HG03196 (cell line): ENCODE results near the gene TMEM203.

Experiments
- ATAC-seq: cut with Tn5 transposase; IDR thresholded peaks from one replicate; pipeline ENCODE4 v1.9.1; 2021; ENCODE audit not compliant: unreplicated experiment

Gene TMEM203

DNA sequence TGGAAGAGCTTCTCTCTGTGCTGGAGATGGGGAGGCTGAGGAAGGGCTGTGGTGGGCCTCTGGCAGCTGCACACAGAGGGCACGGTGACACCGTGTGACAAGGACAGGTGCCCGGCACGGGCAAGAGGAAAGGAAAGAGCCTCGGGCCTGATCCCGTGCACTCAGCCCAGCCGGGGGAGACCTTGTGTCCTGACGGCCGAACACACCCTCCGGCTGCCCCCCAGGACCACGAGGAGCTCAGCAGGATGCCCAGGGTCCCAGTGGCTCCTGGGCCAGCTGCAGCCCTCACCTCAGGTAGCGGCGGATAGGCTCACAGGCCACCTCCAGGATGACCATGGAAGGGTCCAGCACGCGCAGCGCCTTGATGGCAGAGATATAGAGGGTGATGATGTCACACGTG is 22.6 kb downstream of the TMEM203 start:
- no peak for ATAC-seq

GRCh38 chr9:137181680-137182079 is 23.8 kb downstream of the TMEM203 start:
- no peak for ATAC-seq

GRCh38 chr9:137180491-137180890 is 25.0 kb downstream of the TMEM203 start:
- ATAC-seq, result no peak

GRCh38 chr9:137179761-137180160 is 25.7 kb downstream of the TMEM203 start:
- ATAC-seq, result no peak

DNA sequence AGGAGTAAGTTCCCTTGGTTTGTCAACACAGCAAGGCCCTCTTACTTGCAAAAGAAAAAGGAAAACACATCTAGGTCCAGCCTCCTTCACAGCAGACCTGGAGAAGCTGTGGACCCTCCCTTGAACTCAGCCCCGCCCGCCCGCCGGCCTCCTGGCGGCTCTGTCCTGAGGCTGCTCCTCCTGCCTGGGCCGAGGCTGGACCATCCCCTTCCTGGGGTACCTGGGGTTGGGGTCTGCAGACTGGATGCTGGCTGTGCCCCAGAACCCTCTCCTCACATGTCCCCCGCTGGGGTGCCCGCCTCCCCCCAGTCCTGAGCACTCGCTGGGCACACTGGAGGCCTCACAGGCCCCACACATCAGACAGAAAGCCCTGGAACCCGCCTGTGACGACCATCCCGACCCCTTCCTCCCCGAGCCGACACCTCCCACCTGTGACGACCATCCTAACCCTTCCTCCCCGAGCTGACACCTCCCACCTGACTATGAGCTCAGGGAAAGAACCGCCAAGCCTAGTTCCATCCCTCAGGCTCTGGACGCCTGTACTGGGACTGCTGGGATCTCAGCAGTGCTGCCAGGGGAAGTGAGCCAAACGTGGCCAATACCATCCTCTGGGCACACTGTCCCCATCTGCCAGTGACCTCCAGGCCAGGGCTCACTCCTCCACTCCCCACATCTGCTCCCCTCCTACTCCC is 26.4 kb downstream of the TMEM203 start:
- ATAC-seq, result no peak

DNA sequence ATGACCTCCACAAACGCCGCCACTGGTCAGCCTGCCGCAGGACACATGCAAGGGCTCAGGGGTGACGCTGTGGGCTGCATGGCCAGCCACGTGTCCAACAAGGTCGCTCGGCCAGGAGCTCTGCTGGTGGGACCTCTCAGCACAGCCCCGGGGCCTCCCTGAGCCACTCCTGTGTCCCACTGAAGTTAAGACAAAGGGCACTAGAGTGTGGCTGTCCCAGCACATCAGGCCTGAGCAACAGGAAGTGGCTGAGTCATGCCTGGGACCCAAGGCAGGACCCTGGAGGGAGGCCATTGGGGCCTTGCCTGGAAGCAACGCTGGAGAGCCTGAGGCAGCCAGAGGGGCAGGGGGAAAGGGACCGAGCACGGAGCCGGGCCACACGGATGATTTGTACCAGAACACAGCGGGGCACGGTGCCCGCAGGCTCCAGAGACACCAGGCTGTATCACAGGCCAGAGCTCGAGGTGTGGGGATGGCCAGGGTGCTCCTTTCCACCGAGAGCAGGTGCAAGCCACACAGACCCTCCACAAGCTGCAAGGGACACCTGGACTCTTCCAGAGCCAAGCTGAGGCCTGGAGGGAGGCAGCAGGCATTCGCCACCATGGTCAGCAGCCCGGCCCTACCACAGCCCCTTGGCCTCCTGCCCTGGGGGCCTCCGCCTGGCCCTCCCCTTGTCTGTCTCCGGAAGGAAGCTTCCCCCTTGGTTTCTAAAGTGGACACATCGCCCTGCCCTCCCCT is 27.1 kb downstream of the TMEM203 start:
- no peak for ATAC-seq

- ATAC-seq, result no peak
Measured at GRCh38 chr9:137176302-137177182, 28.9 kb downstream of the TMEM203 start.

DNA sequence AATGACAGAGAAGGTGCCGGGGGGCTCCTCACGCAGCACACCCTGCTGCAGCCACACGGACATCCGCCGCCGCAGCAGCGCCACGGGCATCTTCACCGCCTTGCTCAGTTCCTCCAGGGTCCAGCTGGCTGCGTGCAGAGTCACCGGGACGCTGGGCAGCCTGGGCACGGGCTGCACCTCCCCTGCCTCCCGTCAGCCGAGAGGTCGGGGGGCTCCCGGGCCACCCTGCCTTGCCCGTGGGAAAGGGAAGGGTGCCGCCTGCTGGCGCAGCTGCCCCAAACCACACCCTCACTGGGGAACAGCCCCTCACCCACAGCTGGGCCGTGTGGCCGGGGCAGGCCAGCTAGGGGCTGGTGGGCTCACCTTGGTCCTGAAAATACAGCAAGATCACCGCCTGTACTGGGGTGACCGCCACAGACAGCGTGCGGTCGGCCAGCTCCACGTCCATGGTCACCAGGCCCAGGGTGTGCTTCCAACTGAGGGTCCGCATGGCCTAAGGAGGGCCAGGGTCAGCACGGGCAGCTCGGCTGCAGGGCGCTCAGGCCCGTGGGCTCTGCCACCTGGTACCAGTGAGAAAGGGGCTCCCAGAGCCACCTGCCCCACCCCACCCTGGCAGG is 30.0 kb downstream of the TMEM203 start:
- ATAC-seq, result no peak

DNA sequence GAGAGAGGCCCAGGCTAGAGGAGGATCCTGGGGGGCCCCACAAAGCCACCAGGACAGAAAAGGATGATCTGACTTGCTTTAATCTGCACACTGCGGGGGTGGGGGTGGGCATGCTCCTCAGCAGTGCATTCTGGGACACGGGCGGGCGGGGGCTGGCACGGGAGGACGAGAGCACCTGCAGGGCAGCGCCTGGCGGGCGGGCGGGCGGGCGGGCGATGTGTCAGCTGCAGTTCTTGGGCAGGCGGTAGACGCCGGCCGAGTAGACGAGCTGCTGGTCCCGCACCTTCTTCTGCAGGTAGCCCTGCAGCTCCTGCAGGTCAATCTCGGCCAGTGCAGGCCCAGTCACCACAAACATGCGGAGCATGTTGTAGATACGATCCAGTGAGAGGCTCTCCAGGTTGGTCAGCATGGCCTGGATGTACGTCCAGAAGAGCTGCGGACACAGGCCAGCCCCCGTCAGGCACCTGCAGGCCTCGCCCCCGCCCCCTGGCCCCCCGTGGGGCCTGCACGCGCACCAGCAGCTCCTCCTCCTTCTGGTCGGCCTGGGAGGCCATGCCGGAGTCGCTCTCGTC is 30.6 kb downstream of the TMEM203 start:
- no peak for ATAC-seq

DNA sequence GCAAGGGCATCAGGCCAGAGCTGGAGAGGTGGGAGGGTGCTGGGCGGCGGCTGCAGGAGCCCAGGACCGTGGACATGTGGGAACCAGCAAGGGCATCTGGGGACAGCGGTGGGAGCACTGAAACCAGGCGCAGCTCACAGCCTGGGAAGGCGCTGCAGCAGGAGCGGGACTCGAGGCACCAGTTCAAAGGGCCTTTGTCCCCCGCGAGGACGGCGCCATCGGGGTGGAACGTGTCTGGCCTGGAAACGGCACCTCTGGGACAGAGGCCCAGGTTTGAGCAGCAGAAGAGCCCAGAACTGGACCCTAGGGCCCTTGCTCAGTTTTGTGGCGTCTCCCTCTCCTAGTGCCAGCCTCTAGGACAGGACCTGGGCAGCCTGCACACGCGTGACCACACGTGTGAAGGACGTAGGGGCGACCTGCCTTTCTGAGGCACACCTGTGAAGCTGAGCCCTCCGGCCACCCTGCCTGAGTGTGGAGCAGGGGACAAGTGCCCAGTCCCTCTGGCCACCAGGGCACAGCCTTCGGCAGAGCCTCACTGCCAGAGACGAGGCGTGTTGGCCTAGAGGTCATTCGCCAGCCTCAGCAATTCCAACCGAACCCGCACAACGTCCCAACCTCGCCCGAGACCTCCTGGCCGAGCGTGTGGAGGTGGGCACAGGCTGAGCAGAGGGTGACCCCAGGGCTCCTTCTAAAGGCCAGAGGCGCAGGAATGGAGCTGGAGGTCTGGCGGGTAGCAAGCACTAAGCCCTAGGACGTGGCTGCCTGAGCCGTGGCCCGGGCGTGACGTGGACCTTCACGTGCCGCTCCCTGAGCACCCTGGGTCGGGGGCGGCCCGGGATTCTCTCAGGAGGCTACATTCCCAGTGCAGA is 31.4 kb downstream of the TMEM203 start:
- ATAC-seq, result no peak

DNA sequence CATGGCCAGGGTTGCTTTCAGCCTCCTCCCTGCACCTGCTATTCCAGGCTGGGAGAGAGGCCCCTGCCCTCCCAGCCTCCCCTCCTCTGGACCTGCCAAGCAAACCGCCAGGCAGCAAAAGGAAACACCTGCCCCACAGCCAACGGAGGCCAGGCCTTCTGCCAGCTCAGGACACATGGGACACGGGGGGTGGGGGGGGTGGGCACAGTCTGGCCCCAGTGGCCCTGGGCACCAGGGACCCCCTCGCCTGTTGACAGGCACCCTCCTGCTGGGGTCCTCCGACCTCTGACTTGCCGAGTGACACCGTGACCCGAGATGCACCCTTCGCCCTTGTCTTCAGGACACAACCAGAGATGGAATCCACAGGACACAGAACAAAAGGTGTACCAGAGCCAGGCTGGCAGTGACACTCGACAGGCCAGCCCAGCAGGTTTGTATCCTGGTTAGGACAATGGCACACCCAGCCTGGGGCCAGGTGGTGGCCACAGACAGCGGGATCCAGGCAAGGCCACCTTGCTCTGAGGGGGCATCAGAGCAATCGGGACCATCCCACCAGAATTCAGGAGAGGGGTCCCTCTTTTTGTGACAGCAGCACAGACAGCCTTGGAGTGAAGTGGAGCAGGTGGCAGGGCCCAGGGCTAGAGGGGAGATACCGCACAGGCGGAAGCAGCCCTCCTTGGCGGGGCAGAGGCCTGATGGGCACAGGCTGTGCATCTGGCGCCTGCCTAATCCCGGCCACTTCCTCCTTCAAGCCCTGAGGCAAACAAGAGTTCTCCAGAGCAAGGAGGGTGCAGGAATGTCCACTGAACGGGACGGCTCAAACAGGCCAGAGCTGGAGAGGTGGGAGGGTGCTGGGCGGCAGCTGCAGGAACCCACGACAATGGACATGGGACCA is 32.3 kb downstream of the TMEM203 start:
- ATAC-seq, result no peak

DNA sequence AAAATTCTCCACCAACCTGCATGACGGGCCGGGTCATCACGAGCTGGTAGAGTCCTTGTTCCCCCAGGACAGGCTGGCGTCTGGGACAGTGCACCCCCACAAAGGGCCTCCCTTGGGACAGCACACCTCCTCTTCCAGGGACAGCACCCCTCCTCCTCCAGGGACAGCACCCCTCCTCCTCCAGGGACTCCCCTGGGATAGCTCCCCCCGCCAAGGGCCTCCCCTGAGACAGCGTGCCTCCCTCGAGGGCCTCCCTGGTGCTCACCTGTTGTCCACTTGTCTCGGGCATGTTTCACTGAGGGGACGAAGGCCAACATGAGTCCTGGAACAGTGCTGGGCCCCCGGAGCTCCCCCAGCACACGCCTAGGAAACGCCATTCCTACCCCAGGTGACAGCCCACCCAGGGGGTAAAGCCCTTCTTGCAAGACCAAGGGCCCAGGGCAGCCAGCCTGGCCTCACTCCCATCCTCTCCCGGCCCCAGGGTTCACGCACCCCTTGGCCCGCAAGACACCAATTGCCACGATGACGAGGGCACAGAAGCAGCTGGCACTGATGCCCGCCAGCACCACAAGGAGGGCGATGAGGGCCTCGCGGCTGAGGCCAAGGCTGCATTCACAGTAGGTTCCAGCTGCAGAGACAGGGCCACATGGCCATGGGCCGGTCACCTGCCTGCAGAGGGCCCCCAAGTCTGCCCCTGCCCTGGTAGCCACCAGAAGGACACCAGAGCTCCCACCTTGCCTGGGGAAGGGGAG is 34.1 kb downstream of the TMEM203 start:
- ATAC-seq, result no peak

- no peak for ATAC-seq
Measured at GRCh38 chr9:137170486-137171148, 34.8 kb downstream of the TMEM203 start.

DNA sequence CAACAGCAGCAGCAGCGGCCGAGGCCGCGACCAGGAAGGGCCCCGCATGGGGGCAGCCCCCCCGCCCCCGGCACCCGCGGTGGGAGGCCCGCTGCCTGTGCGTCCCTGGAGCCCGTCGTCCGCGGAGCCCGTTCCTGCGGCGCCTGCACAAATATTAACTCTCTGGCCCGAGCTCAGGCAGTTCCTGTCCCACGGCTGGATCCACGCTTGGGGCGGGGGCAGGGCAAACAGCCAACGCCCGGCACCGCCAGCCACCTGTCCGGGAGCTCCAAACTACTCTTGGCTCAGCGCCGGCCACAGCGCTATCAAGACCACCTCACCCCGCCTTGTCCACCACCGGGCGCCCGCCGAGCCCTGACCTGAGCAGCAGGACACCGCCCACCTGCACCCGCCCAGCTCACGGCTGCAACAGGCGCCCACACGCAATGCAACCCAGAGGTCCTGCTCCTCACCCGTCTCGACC is 35.5 kb downstream of the TMEM203 start, which contains the start of gene LRRC26:
Gene LRRC26 (minus strand): TSS at position 156 of the 463 bp plus-strand sequence. CDS start 108 bp downstream, at position 48.
- ATAC-seq, result no peak

DNA sequence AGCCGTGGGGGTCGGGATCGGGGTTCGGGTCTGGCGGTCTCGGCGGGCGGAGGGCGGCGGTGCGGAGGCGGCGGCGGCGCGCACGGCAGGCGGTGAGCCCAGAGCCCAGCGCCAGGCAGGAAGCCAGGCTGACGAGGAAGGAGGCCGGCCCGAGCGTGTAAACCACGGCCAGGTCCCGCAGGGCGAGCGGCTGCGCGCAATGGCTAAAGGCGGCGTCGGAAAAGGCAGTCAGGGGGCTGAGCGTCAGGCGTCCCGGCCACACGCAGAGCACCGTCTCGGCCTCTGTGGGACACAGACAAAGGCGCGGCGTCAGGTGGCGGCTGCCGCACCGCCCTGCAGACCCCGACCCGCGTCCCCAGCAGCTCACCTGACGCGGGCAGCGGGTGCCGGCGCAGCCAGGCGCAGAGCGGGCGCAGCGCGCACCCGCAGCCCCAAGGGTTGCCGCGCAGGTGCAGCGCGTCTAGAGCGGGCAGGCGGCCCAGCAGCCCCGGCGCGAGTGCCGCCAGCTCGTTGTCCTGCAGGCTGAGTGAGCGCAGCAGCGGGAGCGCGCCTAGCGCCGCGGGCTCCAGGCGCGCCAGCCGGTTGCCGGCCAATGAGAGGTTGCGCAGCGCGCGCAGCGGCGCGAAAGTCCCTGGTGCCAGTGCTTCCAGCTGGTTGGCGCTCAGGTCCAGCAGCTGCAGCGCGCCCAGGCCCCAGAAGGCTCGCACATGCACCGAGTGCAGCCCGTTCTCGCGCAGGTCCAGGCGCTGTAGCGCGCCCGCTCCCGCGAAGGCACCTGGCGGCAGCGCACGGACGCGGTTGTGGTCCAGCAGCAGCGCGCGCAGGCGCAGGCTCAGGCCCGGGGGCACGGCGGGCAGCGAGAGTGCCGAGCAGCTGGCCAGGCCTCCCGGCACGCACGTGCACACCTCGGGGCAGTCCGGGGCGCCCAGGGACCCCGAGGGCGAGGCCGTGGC is 36.3 kb downstream of the TMEM203 start:
- no peak for ATAC-seq

DNA sequence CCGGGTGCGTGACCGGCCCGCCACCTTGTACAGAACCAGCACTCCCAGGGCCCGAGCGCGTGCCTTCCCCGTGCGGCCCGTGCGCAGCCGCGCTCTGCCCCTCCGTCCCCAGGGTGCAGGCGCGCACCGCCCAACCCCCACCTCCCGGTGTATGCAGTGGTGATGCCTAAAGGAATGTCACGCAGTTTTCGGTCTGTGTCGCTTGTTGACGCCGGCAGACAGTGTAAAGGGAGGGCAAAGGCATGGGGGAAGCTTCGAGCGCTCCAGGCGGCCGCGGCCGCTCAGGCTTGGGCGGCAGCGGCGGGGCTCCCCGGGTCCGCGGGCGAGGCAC is 36.9 kb downstream of the TMEM203 start:
- no peak for ATAC-seq
